Measurements from ENCODE around the gene BLVRA. TPM values are rescaled to one million over a fixed set of nuclear protein-coding genes. Genes with fewer than 3 reads are reported as not detected.

The BLVRA gene
- total RNA-seq, 1 experiment from 2014 or later: 41.2 TPM

GRCh38 chr7:43834463-43835251 is 76.2 kb downstream of the BLVRA start:
- BruUV-seq (replicated peaks): no TSS peak
- H3K4me3 Mint-ChIP-seq (ENCODE audit: unreplicated experiment): no peak overlapping the region
- no peak for TF ChIP-seq CTCF (IDR thresholded peaks at IDR 0.05; ENCODE audit: unreplicated experiment)
- no peak overlapping the region for H3K27ac Mint-ChIP-seq (ENCODE audit: low read depth, unreplicated experiment)
- ChIA-PET POLR2A (interaction anchor here (0.7 to 1.8 kb wide), 4 partner anchors 14 to 256 kb away, joined by 3 to 4 read pairs (median 3); partner anchors contain the start of gene MRPS24), CTCF (interaction anchor here (0.6 to 7.4 kb wide), 8 partner anchors 105 to 893 kb away, joined by 3 to 84 read pairs (median 4); partner anchors contain the start of genes COA1 and STK17A)
- no peaks in the 10 kb centered on the region for H3K9me3 Mint-ChIP-seq (ENCODE audit: unreplicated experiment)
- intact Hi-C loops (cut with micrococcal nuclease): loop anchor here (5.0 to 10.0 kb wide), 2 partner anchors 380 to 572 kb away; no protein-coding TSS in a partner anchor
- H3K4me1 Mint-ChIP-seq (ENCODE audit: insufficient read depth, unreplicated experiment): no peaks in the 10 kb centered on the region
- peaks cover under 1% of the 10 kb centered on the region for H3K27me3 Mint-ChIP-seq (ENCODE audit: insufficient read depth, unreplicated experiment)
- DNase-seq (ENCODE audit: unreplicated experiment): peak; percentile 18
- H3K36me3 Mint-ChIP-seq (ENCODE audit: insufficient read depth, unreplicated experiment): no peaks in the 10 kb centered on the region

DNA sequence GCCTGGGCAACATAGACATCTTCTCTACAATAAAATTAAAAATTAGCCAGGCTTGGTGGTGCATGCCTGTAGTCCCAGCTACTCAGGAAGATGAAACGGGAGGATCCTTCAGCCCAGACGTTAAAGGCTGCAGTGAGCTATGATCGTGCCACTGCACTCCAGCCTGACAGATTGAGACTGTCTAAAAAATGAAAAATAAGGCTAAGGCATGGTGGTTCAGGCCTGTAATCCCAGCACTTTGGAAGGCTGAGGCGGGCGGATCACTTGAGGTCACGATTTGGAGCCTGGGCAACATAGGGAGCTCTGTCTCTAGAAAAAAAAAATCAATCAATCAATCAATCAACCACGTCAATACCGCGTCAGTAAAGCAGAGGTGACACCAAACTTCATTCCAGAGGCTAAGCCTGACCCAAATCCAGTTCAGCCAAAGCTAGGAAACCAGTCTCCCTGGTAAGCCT is 79.8 kb downstream of the BLVRA start:
- no peak for TF ChIP-seq CTCF (IDR thresholded peaks at IDR 0.05; ENCODE audit: unreplicated experiment)
- no peak overlapping the region for H3K4me3 Mint-ChIP-seq (ENCODE audit: unreplicated experiment)

GRCh38 chr7:43843296-43843695 is 84.8 kb downstream of the BLVRA start:
- Mint-ChIP-seq H3K27me3 (ENCODE audit: insufficient read depth, unreplicated experiment) (no peaks in the 10 kb centered on the region), H3K36me3 (ENCODE audit: insufficient read depth, unreplicated experiment) (no peaks in the 10 kb centered on the region), H3K4me3 (ENCODE audit: unreplicated experiment) (no peak overlapping the region), H3K27ac (ENCODE audit: low read depth, unreplicated experiment) (no peak overlapping the region), H3K4me1 (ENCODE audit: insufficient read depth, unreplicated experiment) (no peaks in the 10 kb centered on the region), H3K9me3 (ENCODE audit: unreplicated experiment) (no peaks in the 10 kb centered on the region)
- no peak for DNase-seq (ENCODE audit: unreplicated experiment)
- POLR2A ChIA-PET: interaction anchor here (0.6 kb wide), 1 partner anchor 258 kb away, joined by 3 read pairs; no protein-coding TSS in a partner anchor
- no peak for TF ChIP-seq CTCF (IDR thresholded peaks at IDR 0.05; ENCODE audit: unreplicated experiment)
- no TSS peak for BruUV-seq (replicated peaks)
- intact Hi-C loops (cut with micrococcal nuclease): no loop called here
- CTCF ChIA-PET: no interaction called here

More for the DNA sequence above, 79.8 kb downstream of the BLVRA start:
- Mint-ChIP-seq H3K27ac (ENCODE audit: low read depth, unreplicated experiment) (no peak overlapping the region), H3K36me3 (ENCODE audit: insufficient read depth, unreplicated experiment) (no peaks in the 10 kb centered on the region), H3K9me3 (ENCODE audit: unreplicated experiment) (no peaks in the 10 kb centered on the region), H3K4me1 (ENCODE audit: insufficient read depth, unreplicated experiment) (no peaks in the 10 kb centered on the region), H3K27me3 (ENCODE audit: insufficient read depth, unreplicated experiment) (no peaks in the 10 kb centered on the region)
- POLR2A ChIA-PET: interaction anchor here (0.6 to 3.9 kb wide), 12 partner anchors 13 to 257 kb away, joined by 3 to 28 read pairs (median 6); partner anchors contain the start of genes BLVRA and STK17A
- no peak for DNase-seq (ENCODE audit: unreplicated experiment)
- CTCF ChIA-PET: interaction anchor here (0.6 to 7.4 kb wide), 53 partner anchors 9 to 1943 kb away, joined by 3 to 84 read pairs (median 4); partner anchors contain the start of genes COA1 and STK17A
- intact Hi-C loops (cut with micrococcal nuclease): loop anchor here (1.0 to 10.0 kb wide), 5 partner anchors 109 to 576 kb away; partner anchors contain the start of gene COA1
- no TSS peak for BruUV-seq (replicated peaks)

GRCh38 chr7:43844257-43844656 is 85.8 kb downstream of the BLVRA start:
- H3K36me3 Mint-ChIP-seq (ENCODE audit: insufficient read depth, unreplicated experiment): no peaks in the 10 kb centered on the region
- CTCF ChIA-PET: interaction anchor here (0.5 to 1.4 kb wide), 5 partner anchors 17 to 1903 kb away, joined by 3 to 4 read pairs (median 3); no protein-coding TSS in a partner anchor
- BruUV-seq (replicated peaks): no TSS peak
- H3K9me3 Mint-ChIP-seq (ENCODE audit: unreplicated experiment): no peaks in the 10 kb centered on the region
- no peak overlapping the region for H3K4me3 Mint-ChIP-seq (ENCODE audit: unreplicated experiment)
- no peak for TF ChIP-seq CTCF (IDR thresholded peaks at IDR 0.05; ENCODE audit: unreplicated experiment)
- POLR2A ChIA-PET: interaction anchor here (1.4 kb wide), 1 partner anchor 114 kb away, joined by 3 read pairs; no protein-coding TSS in a partner anchor
- H3K27me3 Mint-ChIP-seq (ENCODE audit: insufficient read depth, unreplicated experiment): no peaks in the 10 kb centered on the region
- no peak for DNase-seq (ENCODE audit: unreplicated experiment)
- no peak overlapping the region for H3K27ac Mint-ChIP-seq (ENCODE audit: low read depth, unreplicated experiment)
- no peaks in the 10 kb centered on the region for H3K4me1 Mint-ChIP-seq (ENCODE audit: insufficient read depth, unreplicated experiment)
- intact Hi-C loops (cut with micrococcal nuclease): no loop called here
